HUES48 (cell line): ENCODE measurements around the gene GADD45A.
"Not testable (repeated sequence)": the region's sequence is repeated elsewhere in the genome, so short reads cannot be mapped to it uniquely, and the experiment has no call there.

ENCODE experiments used
- H3K27ac ChIP-seq: one replicate; pipeline ENCODE4 v1.7.0; 2013; ENCODE audit warnings: low read depth, low read length, inconsistent platforms
- H3K27me3 ChIP-seq: 2 replicates; pipeline ENCODE4 v1.6.1; 2013; ENCODE audit warnings: mild to moderate bottlenecking, low read length; ENCODE audit not compliant: control insufficient read depth, insufficient read depth
- H3K36me3 ChIP-seq: 2 replicates; pipeline ENCODE4 v1.6.1; 2013; ENCODE audit warnings: low read length; ENCODE audit not compliant: control insufficient read depth, insufficient read depth
- H3K4me1 ChIP-seq: 2 replicates; pipeline ENCODE4 v1.6.1; 2013; ENCODE audit warnings: mild to moderate bottlenecking, low read length; ENCODE audit not compliant: control insufficient read depth, insufficient read depth
- H3K4me3 ChIP-seq: 2 replicates; pipeline ENCODE4 v1.5.1; 2013; ENCODE audit warnings: mild to moderate bottlenecking, low read depth, low read length
- H3K9ac ChIP-seq: 2 replicates; pipeline ENCODE4 v1.6.1; 2013; ENCODE audit warnings: mild to moderate bottlenecking, low read depth, low read length, moderate library complexity
- H3K9me3 ChIP-seq: 2 replicates; pipeline ENCODE4 v1.6.1; 2013; ENCODE audit warnings: low read length; ENCODE audit not compliant: control insufficient read depth, insufficient read depth

Gene GADD45A

GRCh38 chr1:67722292-67722944 lies 37.4 kb downstream of the GADD45A start:
- Histone ChIP-seq H3K36me3 (no peaks in the 10 kb centered on the region), H3K4me3 (no peak overlapping the region), H3K9me3 (no peaks in the 10 kb centered on the region), H3K4me1 (peaks cover 23% of the 10 kb centered on the region), H3K27ac (no peak overlapping the region), H3K27me3 (no peaks in the 10 kb centered on the region), H3K9ac (no peak overlapping the region)

GRCh38 chr1:67723126-67723525 lies 38.1 kb downstream of the GADD45A start:
- H3K27me3 ChIP-seq = no peaks in the 10 kb centered on the region
- H3K4me1 ChIP-seq = peaks cover 21% of the 10 kb centered on the region
- H3K27ac ChIP-seq = no peak overlapping the region
- H3K4me3 ChIP-seq = no peak overlapping the region
- H3K36me3 ChIP-seq = no peaks in the 10 kb centered on the region
- H3K9ac ChIP-seq = no peak overlapping the region
- no peaks in the 10 kb centered on the region for H3K9me3 ChIP-seq

- Histone ChIP-seq H3K36me3 (no peaks in the 10 kb centered on the region), H3K9me3 (no peaks in the 10 kb centered on the region), H3K4me3 (no peak overlapping the region), H3K4me1 (peaks cover 21% of the 10 kb centered on the region), H3K9ac (no peak overlapping the region), H3K27me3 (no peaks in the 10 kb centered on the region), H3K27ac (no peak overlapping the region)
Measured at GRCh38 chr1:67723620-67724019, 38.6 kb downstream of the GADD45A start.

- Histone ChIP-seq H3K9me3 (no peaks in the 10 kb centered on the region), H3K4me3 (no peak overlapping the region), H3K4me1 (peaks cover 21% of the 10 kb centered on the region), H3K36me3 (no peaks in the 10 kb centered on the region), H3K9ac (no peak overlapping the region), H3K27ac (no peak overlapping the region), H3K27me3 (no peaks in the 10 kb centered on the region)
Measured at GRCh38 chr1:67724928-67725560, 40.0 kb downstream of the GADD45A start.

- peaks cover 15% of the 10 kb centered on the region for H3K4me1 ChIP-seq
- no peak overlapping the region for H3K9ac ChIP-seq
Measured at GRCh38 chr1:67726224-67726623, 41.2 kb downstream of the GADD45A start.

GRCh38 chr1:67729872-67730271 lies 44.9 kb downstream of the GADD45A start:
- peaks cover 7% of the 10 kb centered on the region; the same call in 1 of the 2 replicates for H3K4me1 ChIP-seq
- no peaks in the 10 kb centered on the region for H3K9me3 ChIP-seq
- H3K4me3 ChIP-seq = no peak overlapping the region
- H3K36me3 ChIP-seq = no peaks in the 10 kb centered on the region
- H3K27me3 ChIP-seq = no peaks in the 10 kb centered on the region
- no peak overlapping the region for H3K27ac ChIP-seq
- H3K9ac ChIP-seq = no peak overlapping the region

More at GRCh38 chr1:67726224-67726623, 41.2 kb downstream of the GADD45A start:
- H3K36me3 ChIP-seq = no peaks in the 10 kb centered on the region
- no peak overlapping the region for H3K4me3 ChIP-seq
- H3K9me3 ChIP-seq = no peaks in the 10 kb centered on the region
- no peaks in the 10 kb centered on the region for H3K27me3 ChIP-seq
- no peak overlapping the region for H3K27ac ChIP-seq

- H3K4me3 ChIP-seq, H3K36me3 ChIP-seq, H3K9ac ChIP-seq, H3K27ac ChIP-seq, H3K9me3 ChIP-seq, H3K4me1 ChIP-seq, H3K27me3 ChIP-seq: not testable (repeated sequence)
Measured at GRCh38 chr1:67730312-67730711, 45.3 kb downstream of the GADD45A start.

GRCh38 chr1:67731322-67731721 lies 46.3 kb downstream of the GADD45A start:
- no peaks in the 10 kb centered on the region for H3K9me3 ChIP-seq
- H3K27me3 ChIP-seq = no peaks in the 10 kb centered on the region
- peaks cover 14% of the 10 kb centered on the region for H3K4me1 ChIP-seq
- no peak overlapping the region for H3K27ac ChIP-seq
- H3K36me3 ChIP-seq = no peaks in the 10 kb centered on the region
- no peak overlapping the region for H3K4me3 ChIP-seq
- no peak overlapping the region for H3K9ac ChIP-seq

- Histone ChIP-seq H3K9me3 (no peaks in the 10 kb centered on the region), H3K4me1 (peaks cover 18% of the 10 kb centered on the region), H3K9ac (no peak overlapping the region), H3K27ac (no peak overlapping the region), H3K27me3 (no peaks in the 10 kb centered on the region), H3K36me3 (no peaks in the 10 kb centered on the region), H3K4me3 (no peak overlapping the region)
Measured at GRCh38 chr1:67732750-67733151, 47.8 kb downstream of the GADD45A start.

GRCh38 chr1:67733681-67734322 lies 48.8 kb downstream of the GADD45A start:
- Histone ChIP-seq H3K27me3 (no peaks in the 10 kb centered on the region), H3K9me3 (no peaks in the 10 kb centered on the region), H3K9ac (no peak overlapping the region), H3K27ac (no peak overlapping the region), H3K4me1 (peaks cover 18% of the 10 kb centered on the region), H3K36me3 (no peaks in the 10 kb centered on the region), H3K4me3 (no peak overlapping the region)

GRCh38 chr1:67734323-67734690 lies 49.3 kb downstream of the GADD45A start:
- Histone ChIP-seq H3K4me3 (no peak overlapping the region), H3K27ac (no peak overlapping the region), H3K9ac (no peak overlapping the region), H3K36me3 (no peaks in the 10 kb centered on the region), H3K27me3 (no peaks in the 10 kb centered on the region), H3K9me3 (no peaks in the 10 kb centered on the region), H3K4me1 (peaks cover 18% of the 10 kb centered on the region)
